Hepatocyte (in vitro differentiated cells): Measurements from ENCODE around the gene PDSS2.

Experiments
- EZH2phosphoT487 ChIP-seq: fragments of 200-600 bp; sonication (generic); IDR thresholded peaks from one replicate; pipeline ENCODE4 v1.6.1; 2018; ENCODE audit warnings: antibody characterized with exemption, mild to moderate bottlenecking, low read depth, moderate library complexity; ENCODE audit not compliant: unreplicated experiment, severe bottlenecking
- TF ChIP-seq, protein P1 (sequence below): fragments of 200-600 bp; sonication (generic); IDR thresholded peaks from 2 replicates; pipeline ENCODE4 v1.5.1; 2016; ENCODE audit warnings: antibody characterized with exemption, mild to moderate bottlenecking; ENCODE audit not compliant: poor library complexity

DNA sequence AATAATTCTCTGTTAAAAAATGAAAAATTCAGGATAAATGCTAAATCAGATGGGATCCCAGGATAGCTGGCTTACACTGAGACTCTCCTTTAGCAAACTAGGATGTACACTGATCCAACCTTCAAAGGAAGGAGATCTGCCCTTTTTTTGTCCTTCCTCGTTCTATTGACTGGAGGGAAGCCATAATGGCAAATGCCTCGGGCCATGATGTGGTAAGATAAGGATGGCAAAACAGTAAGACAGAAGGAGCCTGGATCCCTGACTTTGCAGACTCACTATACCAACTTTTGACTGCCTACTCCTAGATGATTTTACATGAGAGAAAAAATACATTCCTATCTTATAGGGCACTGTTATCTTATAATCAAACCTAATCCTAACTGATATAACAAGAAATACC is 187.1 kb downstream of the PDSS2 start:
- TF ChIP-seq, protein P1, sequence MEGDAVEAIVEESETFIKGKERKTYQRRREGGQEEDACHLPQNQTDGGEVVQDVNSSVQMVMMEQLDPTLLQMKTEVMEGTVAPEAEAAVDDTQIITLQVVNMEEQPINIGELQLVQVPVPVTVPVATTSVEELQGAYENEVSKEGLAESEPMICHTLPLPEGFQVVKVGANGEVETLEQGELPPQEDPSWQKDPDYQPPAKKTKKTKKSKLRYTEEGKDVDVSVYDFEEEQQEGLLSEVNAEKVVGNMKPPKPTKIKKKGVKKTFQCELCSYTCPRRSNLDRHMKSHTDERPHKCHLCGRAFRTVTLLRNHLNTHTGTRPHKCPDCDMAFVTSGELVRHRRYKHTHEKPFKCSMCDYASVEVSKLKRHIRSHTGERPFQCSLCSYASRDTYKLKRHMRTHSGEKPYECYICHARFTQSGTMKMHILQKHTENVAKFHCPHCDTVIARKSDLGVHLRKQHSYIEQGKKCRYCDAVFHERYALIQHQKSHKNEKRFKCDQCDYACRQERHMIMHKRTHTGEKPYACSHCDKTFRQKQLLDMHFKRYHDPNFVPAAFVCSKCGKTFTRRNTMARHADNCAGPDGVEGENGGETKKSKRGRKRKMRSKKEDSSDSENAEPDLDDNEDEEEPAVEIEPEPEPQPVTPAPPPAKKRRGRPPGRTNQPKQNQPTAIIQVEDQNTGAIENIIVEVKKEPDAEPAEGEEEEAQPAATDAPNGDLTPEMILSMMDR: no peak
- TF ChIP-seq EZH2phosphoT487: no peak
